GM12801 (cell line): ENCODE data around the gene CNKSR2.

ENCODE experiments used
- CTCF ChIP-seq: IDR thresholded peaks from one replicate; pipeline ENCODE4 v1.5.1; 2011; ENCODE audit warnings: control low read depth; ENCODE audit not compliant: insufficient read length; ENCODE audit errors: extremely low read depth

Gene CNKSR2

GRCh38 chrX:21529771-21530170, 155.6 kb downstream of the CNKSR2 start:
- TF ChIP-seq CTCF = no peak

- TF ChIP-seq CTCF = no peak
Measured at GRCh38 chrX:21559417-21559816, 185.2 kb downstream of the CNKSR2 start.

GRCh38 chrX:21565025-21565424, 190.8 kb downstream of the CNKSR2 start:
- TF ChIP-seq CTCF = no peak

- no peak for TF ChIP-seq CTCF
Measured at GRCh38 chrX:21574793-21575192, 200.6 kb downstream of the CNKSR2 start.

- TF ChIP-seq CTCF = no peak
Measured at GRCh38 chrX:21581479-21581878, 207.3 kb downstream of the CNKSR2 start.

- no peak for TF ChIP-seq CTCF
Measured at GRCh38 chrX:21586001-21586400, 211.8 kb downstream of the CNKSR2 start.

- no peak for TF ChIP-seq CTCF
Measured at GRCh38 chrX:21590012-21590776, 216.0 kb downstream of the CNKSR2 start.
